Activated CD8-positive, alpha-beta memory T cell treated with anti-CD3 and anti-CD28 coated beads, Interleukin-2, amount 50 U/mL, for 4 hours (primary cell): Measurements from ENCODE around the gene RGPD5.
"Not testable (repeated sequence)": the region's sequence is repeated elsewhere in the genome, so short reads cannot be mapped to it uniquely, and the experiment has no call there.

Experiments used
- DNase-seq: peaks from one replicate; pipeline ENCODE4 v3.0.0-alpha.2; 2020

RGPD5 gene

GRCh38 chr2:109894141-109894540 lies 100.0 kb downstream of the RGPD5 start:
- not testable (repeated sequence) for DNase-seq

GRCh38 chr2:109895090-109895869 lies 101.2 kb downstream of the RGPD5 start:
- not testable (repeated sequence) for DNase-seq

GRCh38 chr2:109896212-109896611 lies 102.1 kb downstream of the RGPD5 start:
- not testable (repeated sequence) for DNase-seq

GRCh38 chr2:109897769-109898461 lies 103.8 kb downstream of the RGPD5 start:
- DNase-seq: not testable (repeated sequence)

- DNase-seq: not testable (repeated sequence)
These were observed 104.6 kb downstream of the RGPD5 start, which contains the start of gene LIMS3 for GRCh38 chr2:109898462-109899336. TSS of gene LIMS3 (plus strand) at chr2:109898688. CDS start at chr2:109898729, 41 bp downstream.

GRCh38 chr2:109905796-109906195 lies 111.7 kb downstream of the RGPD5 start:
- not testable (repeated sequence) for DNase-seq
